Effector memory CD4-positive, alpha-beta T cell (primary cell): Measurements from ENCODE around the gene ALDH7A1.
"Not testable (repeated sequence)": the region's sequence is repeated elsewhere in the genome, so short reads cannot be mapped to it uniquely, and the experiment has no call there.

ENCODE experiments used
- DNase-seq, 3 donors: peaks; one replicate each; pipeline ENCODE4 v3.0.0-alpha.2; 2020
- H3K27ac ChIP-seq: 2 replicates; pipeline ENCODE4 v1.7.0; 2013; ENCODE audit warnings: mild to moderate bottlenecking, low read length, moderate library complexity; ENCODE audit not compliant: insufficient read depth, poor library complexity, severe bottlenecking
- H3K27me3 ChIP-seq: replicated peaks from 2 replicates; pipeline ENCODE4 v1.7.0; 2013; ENCODE audit warnings: mild to moderate bottlenecking, low read length; ENCODE audit not compliant: insufficient read depth, control insufficient read depth, poor library complexity, severe bottlenecking
- H3K36me3 ChIP-seq: 2 replicates; pipeline ENCODE4 v1.7.0; 2013; ENCODE audit warnings: mild to moderate bottlenecking, low read length, moderate library complexity; ENCODE audit not compliant: control insufficient read depth, insufficient read depth
- H3K4me1 ChIP-seq: 2 replicates; pipeline ENCODE4 v1.7.0; 2013; ENCODE audit warnings: low read length, mild to moderate bottlenecking; ENCODE audit not compliant: control insufficient read depth, insufficient read depth, poor library complexity, severe bottlenecking
- H3K4me3 ChIP-seq: 2 replicates; pipeline ENCODE4 v1.7.0; 2013; ENCODE audit warnings: low read length, low read depth, mild to moderate bottlenecking; ENCODE audit not compliant: insufficient read depth, poor library complexity, severe bottlenecking
- H3K9me3 ChIP-seq: 2 replicates; pipeline ENCODE4 v1.7.0; 2013; ENCODE audit warnings: mild to moderate bottlenecking, low read length, moderate library complexity; ENCODE audit not compliant: control insufficient read depth

ALDH7A1 gene

DNA sequence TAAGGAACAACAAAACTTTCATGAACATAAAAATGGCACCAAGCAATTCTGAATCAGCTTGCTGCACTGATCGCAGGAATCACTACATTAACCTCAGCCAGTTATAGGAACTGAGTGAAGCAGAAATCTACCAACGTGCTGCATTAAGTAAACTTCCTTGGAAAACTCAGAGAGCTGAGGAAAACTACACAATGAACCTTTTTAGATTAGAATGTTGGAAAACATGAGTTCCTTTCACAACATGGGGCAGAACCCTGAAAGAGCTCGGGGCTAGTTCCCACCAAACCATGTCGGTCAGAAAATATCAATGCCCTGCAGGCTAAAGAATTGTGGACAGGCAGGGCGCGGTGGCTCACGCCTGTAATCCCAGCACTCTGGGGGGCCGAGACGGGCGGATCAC lies 19.4 kb downstream of the ALDH7A1 start:
- Histone ChIP-seq H3K9me3 (no peaks in the 10 kb centered on the region), H3K4me1 (no peaks in the 10 kb centered on the region), H3K27ac (no peak overlapping the region), H3K36me3 (no peaks in the 10 kb centered on the region), H3K27me3 (no peaks in the 10 kb centered on the region), H3K4me3 (no peak overlapping the region)
- no peak for DNase-seq

- DNase-seq, result no peak
- no peaks in the 10 kb centered on the region for H3K36me3 ChIP-seq
- no peaks in the 10 kb centered on the region for H3K4me1 ChIP-seq
- no peak overlapping the region for H3K4me3 ChIP-seq
- no peaks in the 10 kb centered on the region for H3K27me3 ChIP-seq
- H3K9me3 ChIP-seq, result no peaks in the 10 kb centered on the region
- no peak overlapping the region for H3K27ac ChIP-seq
These were observed 26.7 kb downstream of the ALDH7A1 start for GRCh38 chr5:126568206-126568755.

- H3K36me3 ChIP-seq, result no peaks in the 10 kb centered on the region
- no peaks in the 10 kb centered on the region for H3K4me1 ChIP-seq
- no peak overlapping the region for H3K27ac ChIP-seq
- no peak for DNase-seq
- no peaks in the 10 kb centered on the region for H3K9me3 ChIP-seq
- H3K27me3 ChIP-seq, result no peaks in the 10 kb centered on the region
- no peak overlapping the region for H3K4me3 ChIP-seq
These were observed 32.2 kb downstream of the ALDH7A1 start for GRCh38 chr5:126562823-126563222.

DNA sequence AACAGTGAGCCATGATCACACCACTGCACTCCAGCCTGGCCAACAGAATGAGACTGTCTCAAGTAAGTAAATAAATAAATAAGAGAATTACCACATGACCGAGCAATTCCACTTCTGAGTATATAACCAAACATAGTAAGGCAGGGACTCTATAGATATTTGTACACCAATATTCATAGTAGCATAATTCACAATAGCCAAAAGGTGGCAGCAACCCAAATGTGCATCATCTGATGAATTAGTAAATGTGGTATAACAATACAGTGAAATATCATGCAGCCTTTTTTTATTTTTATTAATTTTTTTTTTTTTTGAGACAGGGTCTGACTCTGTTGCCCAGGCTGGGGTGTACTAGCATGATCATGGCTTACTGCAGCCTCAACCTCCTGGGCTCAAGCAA lies 33.1 kb downstream of the ALDH7A1 start:
- Histone ChIP-seq H3K36me3 (no peaks in the 10 kb centered on the region), H3K27ac (no peak overlapping the region), H3K27me3 (no peaks in the 10 kb centered on the region), H3K4me1 (no peaks in the 10 kb centered on the region), H3K9me3 (no peaks in the 10 kb centered on the region), H3K4me3 (no peak overlapping the region)
- no peak for DNase-seq

DNA sequence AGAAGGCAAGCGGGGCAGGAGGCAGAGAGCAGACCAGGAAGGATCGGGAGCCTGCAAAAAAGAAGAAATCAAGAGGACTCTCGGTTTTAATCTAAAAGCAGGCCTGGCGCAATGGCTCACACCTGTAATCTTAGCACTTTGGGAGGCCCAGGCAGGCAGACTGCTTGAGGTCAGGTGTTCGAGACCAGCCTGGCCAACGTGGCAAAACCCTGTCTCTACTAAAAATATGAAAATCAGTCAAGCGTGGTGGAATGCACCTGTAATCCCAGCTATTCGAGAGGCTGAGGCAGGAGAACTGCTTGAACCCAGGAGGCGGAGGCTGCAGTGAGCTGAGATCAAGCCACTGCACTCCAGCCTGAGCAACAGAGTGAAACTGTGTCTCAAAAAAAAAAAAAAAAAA lies 39.9 kb downstream of the ALDH7A1 start:
- not testable (repeated sequence) for H3K9me3 ChIP-seq, H3K27ac ChIP-seq, H3K4me1 ChIP-seq, H3K36me3 ChIP-seq, H3K27me3 ChIP-seq, H3K4me3 ChIP-seq, DNase-seq

- no peaks in the 10 kb centered on the region for H3K9me3 ChIP-seq
- H3K36me3 ChIP-seq, result no peaks in the 10 kb centered on the region
- no peaks in the 10 kb centered on the region for H3K27me3 ChIP-seq
- H3K27ac ChIP-seq, result no peak overlapping the region
- no peak for DNase-seq
- no peaks in the 10 kb centered on the region for H3K4me1 ChIP-seq
- no peak overlapping the region for H3K4me3 ChIP-seq
These were observed 42.4 kb downstream of the ALDH7A1 start for GRCh38 chr5:126552614-126553013.

DNA sequence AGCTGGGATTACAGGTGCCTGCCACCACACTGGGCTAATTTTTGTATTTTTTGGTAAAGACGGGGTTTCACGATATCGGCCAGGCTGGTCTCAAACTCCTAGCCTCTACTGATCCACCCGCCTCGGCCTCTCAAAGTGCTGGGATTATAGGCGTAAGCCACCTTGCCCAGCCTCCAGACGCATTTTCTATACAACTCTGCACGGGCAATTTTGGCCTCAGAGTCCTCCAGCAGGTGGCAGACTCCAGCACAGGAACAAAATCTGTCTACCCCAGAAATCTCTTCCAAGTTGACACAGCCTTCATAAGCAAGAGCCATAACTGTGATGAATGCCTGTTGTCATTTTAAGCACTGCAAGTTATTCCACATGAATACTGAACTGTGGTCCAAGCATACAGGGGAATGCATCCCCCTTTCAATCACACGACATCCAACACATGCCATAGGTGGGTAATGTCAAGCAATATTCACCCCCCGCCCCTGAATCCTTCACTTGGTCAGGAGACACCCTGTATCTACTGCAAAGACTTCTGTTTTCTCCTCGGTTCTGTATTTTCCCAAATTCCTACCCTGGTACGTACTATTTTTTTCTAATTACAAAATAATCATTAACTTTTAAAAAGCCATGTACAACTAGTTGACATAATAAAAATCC lies 50.8 kb downstream of the ALDH7A1 start:
- no peaks in the 10 kb centered on the region for H3K27me3 ChIP-seq
- no peaks in the 10 kb centered on the region for H3K36me3 ChIP-seq
- H3K4me3 ChIP-seq, result no peak overlapping the region
- no peaks in the 10 kb centered on the region for H3K4me1 ChIP-seq
- H3K27ac ChIP-seq, result no peak overlapping the region
- H3K9me3 ChIP-seq, result no peaks in the 10 kb centered on the region
- DNase-seq, result peak in 1 of 3 donors; percentile 14

DNA sequence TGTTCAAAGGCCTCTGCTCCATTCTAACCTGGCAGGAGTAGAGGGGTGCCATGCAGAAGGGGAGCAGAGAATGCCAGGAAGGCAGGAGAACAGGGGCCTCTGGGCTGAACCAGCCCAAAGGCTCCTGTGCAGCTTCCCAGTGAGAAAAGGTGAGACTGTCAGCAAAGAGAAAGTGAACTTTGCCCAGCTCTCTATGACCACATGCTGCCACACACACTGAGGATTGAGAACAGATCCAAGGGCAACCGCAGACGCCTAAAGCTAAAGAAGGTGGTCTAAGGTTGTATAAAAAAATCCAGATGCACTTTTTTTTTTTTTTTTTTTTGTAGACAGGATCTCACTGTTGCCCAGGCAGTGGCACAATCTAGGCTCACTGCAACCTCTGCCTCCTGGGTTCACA lies 51.4 kb downstream of the ALDH7A1 start:
- H3K9me3 ChIP-seq, result no peaks in the 10 kb centered on the region
- H3K27me3 ChIP-seq, result no peaks in the 10 kb centered on the region
- no peak overlapping the region for H3K4me3 ChIP-seq
- no peaks in the 10 kb centered on the region for H3K36me3 ChIP-seq
- H3K27ac ChIP-seq, result no peak overlapping the region
- H3K4me1 ChIP-seq, result no peaks in the 10 kb centered on the region
- DNase-seq, result no peak

GRCh38 chr5:126543009-126543408 lies 52.0 kb downstream of the ALDH7A1 start:
- DNase-seq, result no peak
- H3K9me3 ChIP-seq, result no peaks in the 10 kb centered on the region
- H3K27ac ChIP-seq, result no peak overlapping the region
- no peaks in the 10 kb centered on the region for H3K36me3 ChIP-seq
- H3K4me3 ChIP-seq, result no peak overlapping the region
- H3K4me1 ChIP-seq, result no peaks in the 10 kb centered on the region
- H3K27me3 ChIP-seq, result no peaks in the 10 kb centered on the region

- no peaks in the 10 kb centered on the region for H3K27me3 ChIP-seq
- H3K9me3 ChIP-seq, result no peaks in the 10 kb centered on the region
- H3K27ac ChIP-seq, result no peak overlapping the region
- no peak for DNase-seq
- H3K4me1 ChIP-seq, result no peaks in the 10 kb centered on the region
- H3K4me3 ChIP-seq, result no peak overlapping the region
- no peaks in the 10 kb centered on the region for H3K36me3 ChIP-seq
These were observed 52.6 kb downstream of the ALDH7A1 start for GRCh38 chr5:126542441-126542840.
